ENCODE data around the gene MYL9. TPM values are rescaled to one million over a fixed set of nuclear protein-coding genes. Genes with fewer than 3 reads are reported as not detected.

The MYL9 gene
- total RNA-seq = 9.2 and 25.4 TPM in 2 replicates
- 178 and 457 TPM in 2 replicates for polyA plus RNA-seq
- polyA plus RNA-seq (2012) = 663 and 2,310 TPM in 2 replicates
- 227 and 815 TPM in 2 replicates for polyA minus RNA-seq (ENCODE audit: low replicate concordance)

DNA sequence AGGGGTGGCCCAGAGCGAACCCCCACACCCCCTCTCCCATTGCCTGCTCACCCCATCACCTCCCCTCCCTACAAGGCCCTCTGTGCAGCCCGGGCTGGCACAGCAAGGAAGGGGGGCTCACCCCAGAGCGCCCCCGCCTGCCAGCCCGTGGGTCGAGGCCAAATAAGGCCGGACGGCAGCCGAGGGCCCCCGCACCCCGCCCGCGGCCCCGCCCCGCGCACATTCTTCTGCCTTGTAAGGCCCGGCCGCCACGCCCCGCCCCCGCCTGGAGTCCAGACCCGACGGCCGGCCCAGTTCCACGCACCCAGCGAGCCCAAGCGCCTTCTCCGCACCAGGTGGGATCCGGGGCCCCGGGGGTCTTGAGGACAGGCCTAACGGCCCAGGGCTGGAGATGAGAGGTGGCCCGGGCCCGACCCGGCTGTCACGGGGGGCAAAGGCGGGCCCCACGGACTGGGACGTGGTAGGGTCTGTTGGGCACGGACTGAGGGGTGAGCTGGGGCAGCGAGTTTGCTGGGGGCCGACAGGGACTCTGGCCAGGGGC is at the start of gene MYL9:
TSS of gene MYL9 (plus strand) at position 293 of the 541 bp plus-strand sequence. CDS start 3,366 bp downstream, outside the sequence.
- H3K27me3 ChIP-seq (ENCODE audit: control insufficient read depth, insufficient read depth, low read length) = no peaks in the 10 kb centered on the region
- peak within 1 kb of the TSS; percentile 91 for H3K9ac ChIP-seq (ENCODE audit: insufficient read depth, low read length)
- H3K79me2 ChIP-seq (ENCODE audit: control insufficient read depth, insufficient read depth, low read length) = peaks cover 38% of the 10 kb centered on the region

DNA sequence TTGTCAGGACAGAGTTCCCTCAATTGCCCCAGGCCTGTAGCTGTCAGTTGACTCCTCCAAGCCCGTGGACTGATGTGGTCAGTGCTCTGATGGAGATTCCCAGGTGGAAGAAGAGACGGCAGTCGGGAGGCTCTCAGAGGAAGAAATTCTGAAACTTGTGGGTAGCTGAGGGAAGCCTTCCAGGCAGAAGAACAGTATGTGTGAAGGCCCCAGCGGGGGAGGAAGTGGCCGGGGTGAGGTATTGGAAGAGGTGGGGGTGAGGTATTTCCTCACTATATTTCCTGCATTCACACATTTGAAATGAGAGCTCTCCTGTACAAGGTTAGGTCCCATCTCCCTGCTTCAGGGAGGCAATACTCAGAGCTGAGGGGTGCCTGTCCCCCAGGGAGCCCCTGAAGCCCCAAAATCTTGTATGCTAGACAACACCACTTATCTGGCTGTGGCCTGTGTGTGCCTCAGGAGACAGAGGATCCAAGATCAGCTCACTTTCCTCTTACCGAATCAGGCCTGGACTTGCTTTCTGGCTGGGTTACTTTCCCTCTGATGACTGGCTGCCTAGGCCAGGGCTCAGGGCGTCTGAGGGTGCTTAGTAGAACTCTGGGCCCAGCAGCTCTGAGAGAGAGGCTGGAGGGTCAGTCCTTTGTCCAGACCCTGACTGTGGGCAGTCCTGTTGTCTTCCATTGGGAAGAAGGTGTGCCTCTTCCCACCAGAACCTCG is 49.3 kb upstream of the MYL9 start:
- H3K4me2 ChIP-seq (ENCODE audit: extremely low read depth, insufficient read depth, low read length) = no peak overlapping the region
- DNase-seq (ENCODE audit: low read depth in 2 of 2) = peak in 1 of 2 donors; percentile 47
- no peak for TF ChIP-seq EZH2 (IDR thresholded peaks at IDR 0.05; ENCODE audit: low read length, missing control alignments)
- TF ChIP-seq, protein P1, sequence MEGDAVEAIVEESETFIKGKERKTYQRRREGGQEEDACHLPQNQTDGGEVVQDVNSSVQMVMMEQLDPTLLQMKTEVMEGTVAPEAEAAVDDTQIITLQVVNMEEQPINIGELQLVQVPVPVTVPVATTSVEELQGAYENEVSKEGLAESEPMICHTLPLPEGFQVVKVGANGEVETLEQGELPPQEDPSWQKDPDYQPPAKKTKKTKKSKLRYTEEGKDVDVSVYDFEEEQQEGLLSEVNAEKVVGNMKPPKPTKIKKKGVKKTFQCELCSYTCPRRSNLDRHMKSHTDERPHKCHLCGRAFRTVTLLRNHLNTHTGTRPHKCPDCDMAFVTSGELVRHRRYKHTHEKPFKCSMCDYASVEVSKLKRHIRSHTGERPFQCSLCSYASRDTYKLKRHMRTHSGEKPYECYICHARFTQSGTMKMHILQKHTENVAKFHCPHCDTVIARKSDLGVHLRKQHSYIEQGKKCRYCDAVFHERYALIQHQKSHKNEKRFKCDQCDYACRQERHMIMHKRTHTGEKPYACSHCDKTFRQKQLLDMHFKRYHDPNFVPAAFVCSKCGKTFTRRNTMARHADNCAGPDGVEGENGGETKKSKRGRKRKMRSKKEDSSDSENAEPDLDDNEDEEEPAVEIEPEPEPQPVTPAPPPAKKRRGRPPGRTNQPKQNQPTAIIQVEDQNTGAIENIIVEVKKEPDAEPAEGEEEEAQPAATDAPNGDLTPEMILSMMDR (conservative IDR thresholded peaks at IDR 0.05 in 1 of 2, IDR thresholded peaks at IDR 0.05 in 1 of 2; ENCODE audit: low read depth in 1 of 2, low read length in 2 of 2) = no peak
- peaks cover 90% of the 10 kb centered on the region for H3K79me2 ChIP-seq (ENCODE audit: control insufficient read depth, insufficient read depth, low read length)
- no peak overlapping the region for H2AFZ ChIP-seq (ENCODE audit: low read length)
- peaks cover 24% of the 10 kb centered on the region for H3K4me1 ChIP-seq (ENCODE audit: control insufficient read depth, extremely low read depth, insufficient read depth, low read length)
- peaks cover 11% of the 10 kb centered on the region for H3K36me3 ChIP-seq (ENCODE audit: control insufficient read depth, insufficient read depth, low read length)
- peaks cover 4% of the 10 kb centered on the region for H4K20me1 ChIP-seq (ENCODE audit: control insufficient read depth, extremely low read depth, insufficient read depth, low read length)
- H3K4me3 ChIP-seq (replicated peaks in 1 of 4; ENCODE audit: control extremely low read depth in 1 of 4, insufficient read depth in 1 of 4, low read depth in 3 of 4, low read length in 4 of 4) = no peak overlapping the region
- H3K27me3 ChIP-seq (ENCODE audit: control insufficient read depth, insufficient read depth, low read length) = no peaks in the 10 kb centered on the region
- peak overlapping the region; percentile 49 for H3K27ac ChIP-seq (ENCODE audit: insufficient read depth, low read length)
- H3K9ac ChIP-seq (ENCODE audit: insufficient read depth, low read length) = no peak overlapping the region
- no peaks in the 10 kb centered on the region for H3K9me3 ChIP-seq (ENCODE audit: control insufficient read depth, insufficient read depth, low read depth, low read length)

More for the DNA sequence above, at the start of gene MYL9:
- H3K4me1 ChIP-seq (ENCODE audit: control insufficient read depth, extremely low read depth, insufficient read depth, low read length) = peaks cover 25% of the 10 kb centered on the region
- peak within 1 kb of the TSS; percentile 75 for H3K27ac ChIP-seq (ENCODE audit: insufficient read depth, low read length)
- H4K20me1 ChIP-seq (ENCODE audit: control insufficient read depth, extremely low read depth, insufficient read depth, low read length) = no peaks in the 10 kb centered on the region
- H3K4me3 ChIP-seq (replicated peaks in 1 of 4; ENCODE audit: control extremely low read depth in 1 of 4, insufficient read depth in 1 of 4, low read depth in 3 of 4, low read length in 4 of 4) = peak within 1 kb of the TSS; percentile 74 to 98 (median 85)
- peak within 1 kb of the TSS; percentile 85 for H3K4me2 ChIP-seq (ENCODE audit: extremely low read depth, insufficient read depth, low read length)
- DNase-seq (ENCODE audit: low read depth in 2 of 2) = peak; percentile 80 to 81
- TF ChIP-seq, protein P1 (conservative IDR thresholded peaks at IDR 0.05 in 1 of 2, IDR thresholded peaks at IDR 0.05 in 1 of 2; ENCODE audit: low read depth in 1 of 2, low read length in 2 of 2) = no peak
- no peak for TF ChIP-seq EZH2 (IDR thresholded peaks at IDR 0.05; ENCODE audit: low read length, missing control alignments)
- H3K36me3 ChIP-seq (ENCODE audit: control insufficient read depth, insufficient read depth, low read length) = peaks cover 5% of the 10 kb centered on the region
- H2AFZ ChIP-seq (ENCODE audit: low read length) = peak within 1 kb of the TSS; percentile 24
- no peaks in the 10 kb centered on the region for H3K9me3 ChIP-seq (ENCODE audit: control insufficient read depth, insufficient read depth, low read depth, low read length)

DNA sequence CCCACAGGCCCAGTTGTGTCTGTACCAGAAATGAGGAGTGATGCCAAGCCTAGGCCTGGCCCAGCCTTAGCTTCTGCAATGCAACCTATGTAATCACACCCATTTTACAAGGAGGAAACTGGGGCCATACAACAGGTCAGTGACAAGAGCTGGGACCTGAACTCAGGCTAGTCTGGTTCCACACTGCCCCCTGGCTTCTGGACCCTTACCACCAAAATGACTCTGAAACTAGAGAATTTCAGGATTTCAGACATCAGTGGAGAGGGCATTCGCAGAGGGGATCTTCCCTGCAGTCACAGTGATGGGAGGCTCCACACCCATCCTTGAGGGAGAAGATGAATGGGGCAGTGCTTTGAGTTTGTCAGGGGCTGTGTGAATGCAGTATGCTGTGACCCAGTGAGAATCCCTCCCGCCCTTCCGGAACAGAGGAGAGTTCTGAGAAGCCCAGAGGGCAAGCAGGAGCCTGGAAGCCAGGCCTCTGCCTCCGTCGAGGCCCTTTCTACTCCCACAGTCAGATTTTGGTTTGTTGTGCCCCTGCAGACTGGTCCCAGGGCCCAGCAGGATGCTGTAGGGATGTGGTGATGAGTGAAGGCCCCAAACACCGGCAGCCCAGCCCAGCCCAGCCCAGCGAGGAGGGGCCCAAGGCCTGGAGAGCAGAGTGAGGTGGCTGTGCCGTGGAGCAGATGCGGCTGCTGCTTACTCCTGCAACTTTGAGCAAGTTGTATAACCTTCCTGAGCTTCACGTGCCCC is 48.1 kb upstream of the MYL9 start:
- H3K27ac ChIP-seq (ENCODE audit: insufficient read depth, low read length) = peak overlapping the region; percentile 46
- peak overlapping the region; percentile 28 for H3K4me2 ChIP-seq (ENCODE audit: extremely low read depth, insufficient read depth, low read length)

More for the DNA sequence above, 48.1 kb upstream of the MYL9 start:
- H2AFZ ChIP-seq (ENCODE audit: low read length) = no peak overlapping the region
- no peaks in the 10 kb centered on the region for H3K27me3 ChIP-seq (ENCODE audit: control insufficient read depth, insufficient read depth, low read length)
- H3K4me3 ChIP-seq (replicated peaks in 1 of 4; ENCODE audit: control extremely low read depth in 1 of 4, insufficient read depth in 1 of 4, low read depth in 3 of 4, low read length in 4 of 4) = no peak overlapping the region
- TF ChIP-seq, protein P1 (conservative IDR thresholded peaks at IDR 0.05 in 1 of 2, IDR thresholded peaks at IDR 0.05 in 1 of 2; ENCODE audit: low read depth in 1 of 2, low read length in 2 of 2) = peak; percentile 6 to 32
- TF ChIP-seq EZH2 (IDR thresholded peaks at IDR 0.05; ENCODE audit: low read length, missing control alignments) = no peak
- peaks cover 20% of the 10 kb centered on the region for H3K36me3 ChIP-seq (ENCODE audit: control insufficient read depth, insufficient read depth, low read length)
- DNase-seq (ENCODE audit: low read depth in 2 of 2) = no peak
- H3K9me3 ChIP-seq (ENCODE audit: control insufficient read depth, insufficient read depth, low read depth, low read length) = no peaks in the 10 kb centered on the region
- H4K20me1 ChIP-seq (ENCODE audit: control insufficient read depth, extremely low read depth, insufficient read depth, low read length) = peaks cover 4% of the 10 kb centered on the region
- no peak overlapping the region for H3K9ac ChIP-seq (ENCODE audit: insufficient read depth, low read length)
- H3K79me2 ChIP-seq (ENCODE audit: control insufficient read depth, insufficient read depth, low read length) = peaks cover 87% of the 10 kb centered on the region
- peaks cover 22% of the 10 kb centered on the region for H3K4me1 ChIP-seq (ENCODE audit: control insufficient read depth, extremely low read depth, insufficient read depth, low read length)

Measured in fibroblast of lung (primary cell).